Activated CD4-positive, alpha-beta memory T cell treated with anti-CD3 and anti-CD28 coated beads, Interleukin-2, amount 10 ng/mL, durations not matched to agents 7 days and 5 days (primary cell): ENCODE results near the gene PTGR1. TPM values are rescaled to one million over a fixed set of nuclear protein-coding genes. Genes with fewer than 3 reads are reported as not detected.
"Not testable (repeated sequence)": the region's sequence is repeated elsewhere in the genome, so short reads cannot be mapped to it uniquely, and the experiment has no call there.

ENCODE experiments used
- CTCF ChIA-PET: fragments of 350-600 bp; sonication (Branson Sonifier 250); formaldehyde crosslinking; loops from one replicate; lab custom pipeline; 2021; ENCODE audit warnings: antibody characterized with exemption, inconsistent platforms; lab: Charles Lee
- POLR2A ChIA-PET: fragments of 350-600 bp; sonication (Branson Sonifier 250); formaldehyde crosslinking; loops from one replicate; lab custom pipeline; 2021; ENCODE audit warnings: antibody characterized with exemption; lab: Charles Lee
- DNase-seq: peaks from one replicate; pipeline ENCODE4 v3.0.0-alpha.2; 2020
- H3K27ac Mint-ChIP-seq: one replicate; pipeline ENCODE4 v1.8.0; 2021; ENCODE audit warnings: mild to moderate bottlenecking, mixed read lengths
- H3K27me3 Mint-ChIP-seq: one replicate; pipeline ENCODE4 v1.8.0; 2021; ENCODE audit warnings: mixed read lengths
- H3K36me3 Mint-ChIP-seq: one replicate; pipeline ENCODE4 v1.8.0; 2021; ENCODE audit warnings: low read depth, mixed read lengths
- H3K4me1 Mint-ChIP-seq: one replicate; pipeline ENCODE4 v1.8.0; 2021; ENCODE audit warnings: mixed read lengths
- H3K4me3 Mint-ChIP-seq: one replicate; pipeline ENCODE4 v1.8.0; 2021; ENCODE audit warnings: mild to moderate bottlenecking, mixed read lengths
- H3K9me3 Mint-ChIP-seq: one replicate; pipeline ENCODE4 v1.8.0; 2021; ENCODE audit warnings: mixed read lengths
- total RNA-seq, 2 experiments: library from RNA; stranded (reverse); gene quantifications; one replicate each; pipeline ENCODE4 v1.2.3, GENCODE V29; 2021

PTGR1 gene
- total RNA-seq, 2 experiments from 2014 or later = 0.85 to 1.2 TPM

GRCh38 chr9:111631214-111631971 is 31.9 kb upstream of the PTGR1 start, which contains the start of gene DNAJC25:
DNAJC25 (plus strand) TSS chr9:111631334; CDS start chr9:111631408, 74 bp downstream.
- Mint-ChIP-seq H3K27ac (peak within 1 kb of the TSS; percentile 75), H3K27me3 (no peaks in the 10 kb centered on the region), H3K4me1 (peaks cover 38% of the 10 kb centered on the region), H3K9me3 (no peaks in the 10 kb centered on the region), H3K36me3 (peaks cover 15% of the 10 kb centered on the region), H3K4me3 (peak within 1 kb of the TSS; percentile 85)
- peak; percentile 97 for DNase-seq
- POLR2A ChIA-PET = interaction anchor here (0.9 to 2.6 kb wide), 12 partner anchors 10 to 1374 kb away, joined by 3 to 35 read pairs (median 4); partner anchors contain the start of gene GNG10
- CTCF ChIA-PET = interaction anchor here (0.7 to 1.4 kb wide), 4 partner anchors 10 to 443 kb away, joined by 4 to 8 read pairs (median 4); no protein-coding TSS in a partner anchor

DNA sequence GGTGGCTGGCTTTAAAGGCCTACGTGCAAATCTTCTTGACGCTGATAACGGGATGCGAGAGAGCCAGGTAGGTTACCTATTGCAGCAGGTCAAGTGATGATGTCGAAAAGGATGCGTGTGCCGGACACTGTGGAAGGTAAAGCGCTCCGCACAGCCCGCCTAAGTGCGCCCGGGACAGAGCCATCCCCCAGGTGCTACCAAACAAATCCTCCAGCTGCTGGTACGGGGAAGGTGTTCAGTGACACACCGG is 31.4 kb upstream of the PTGR1 start:
- DNase-seq = no peak
- Mint-ChIP-seq H3K9me3 (no peaks in the 10 kb centered on the region), H3K36me3 (peaks cover 15% of the 10 kb centered on the region), H3K27me3 (no peaks in the 10 kb centered on the region), H3K27ac (peak overlapping the region; percentile 75), H3K4me3 (peak overlapping the region; percentile 85), H3K4me1 (peaks cover 36% of the 10 kb centered on the region)
- ChIA-PET CTCF (interaction anchor here (0.7 to 1.4 kb wide), 3 partner anchors 9 to 34 kb away, joined by 4 to 8 read pairs (median 4); no protein-coding TSS in a partner anchor), POLR2A (interaction anchor here (0.9 to 2.6 kb wide), 10 partner anchors 9 to 1373 kb away, joined by 3 to 35 read pairs (median 4); partner anchors contain the start of gene GNG10)

GRCh38 chr9:111630182-111630963 is 30.9 kb upstream of the PTGR1 start:
- H3K4me3 Mint-ChIP-seq = peak overlapping the region; percentile 85
- CTCF ChIA-PET = interaction anchor here (1.4 kb wide), 1 partner anchor 9 kb away, joined by 8 read pairs; no protein-coding TSS in a partner anchor

GRCh38 chr9:111628411-111628810 is 29.0 kb upstream of the PTGR1 start:
- Mint-ChIP-seq H3K4me3 (no peak overlapping the region), H3K4me1 (peaks cover 22% of the 10 kb centered on the region), H3K9me3 (no peaks in the 10 kb centered on the region), H3K36me3 (peaks cover 6% of the 10 kb centered on the region), H3K27ac (no peak overlapping the region), H3K27me3 (peaks cover 4% of the 10 kb centered on the region)
- ChIA-PET CTCF (no interaction called here), POLR2A (no interaction called here)
- no peak for DNase-seq

More at GRCh38 chr9:111630182-111630963, 30.9 kb upstream of the PTGR1 start:
- Mint-ChIP-seq H3K27ac (peak overlapping the region; percentile 75), H3K9me3 (no peaks in the 10 kb centered on the region), H3K36me3 (peaks cover 15% of the 10 kb centered on the region), H3K27me3 (no peaks in the 10 kb centered on the region), H3K4me1 (peaks cover 33% of the 10 kb centered on the region)
- DNase-seq = peak; percentile 17
- POLR2A ChIA-PET = interaction anchor here (0.9 to 2.6 kb wide), 10 partner anchors 9 to 1373 kb away, joined by 3 to 35 read pairs (median 4); partner anchors contain the start of gene GNG10

DNA sequence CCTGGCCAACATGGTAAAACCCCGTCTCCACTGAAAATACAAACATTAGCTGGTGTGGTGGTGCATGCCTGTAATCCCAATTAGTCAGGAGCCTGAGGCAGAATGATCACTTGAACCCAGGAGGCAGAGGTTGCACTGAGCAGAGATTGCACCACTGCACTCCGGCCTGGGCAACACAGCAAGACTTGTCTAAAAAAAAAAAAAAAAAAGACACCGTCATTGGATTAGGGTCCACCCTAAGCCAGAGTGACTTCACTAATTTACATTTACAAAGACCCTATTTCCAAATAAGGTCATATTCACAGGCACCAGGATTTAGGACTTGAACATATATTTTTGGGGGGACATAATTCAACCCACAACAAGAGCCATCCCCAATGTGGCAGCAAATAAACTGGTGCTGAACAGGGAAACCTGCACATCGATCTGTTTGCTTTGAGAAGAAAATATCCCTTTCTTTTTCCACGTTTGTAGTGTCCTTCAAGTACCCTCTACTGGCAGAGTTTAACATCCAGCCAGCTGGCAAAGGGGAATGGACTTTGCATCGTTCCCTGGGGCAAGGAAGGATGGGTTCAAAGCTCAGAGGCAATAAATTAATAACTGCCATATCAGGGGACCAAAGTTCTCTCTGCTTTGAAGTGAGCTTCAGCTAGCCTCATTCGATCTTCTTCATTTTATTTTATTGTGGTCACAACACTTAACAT is 28.0 kb upstream of the PTGR1 start:
- CTCF ChIA-PET = no interaction called here
- no peak for DNase-seq
- Mint-ChIP-seq H3K4me3 (no peak overlapping the region), H3K4me1 (peaks cover 12% of the 10 kb centered on the region), H3K27ac (no peak overlapping the region), H3K36me3 (no peaks in the 10 kb centered on the region), H3K9me3 (no peaks in the 10 kb centered on the region), H3K27me3 (peaks cover 6% of the 10 kb centered on the region)
- POLR2A ChIA-PET = no interaction called here

GRCh38 chr9:111622626-111623025 is 23.2 kb upstream of the PTGR1 start:
- POLR2A ChIA-PET = no interaction called here
- peaks cover 12% of the 10 kb centered on the region for H3K27me3 Mint-ChIP-seq
- H3K27ac Mint-ChIP-seq = no peak overlapping the region
- CTCF ChIA-PET = interaction anchor here (2.1 kb wide), 1 partner anchor 25 kb away, joined by 21 read pairs; no protein-coding TSS in a partner anchor
- H3K4me1 Mint-ChIP-seq = no peaks in the 10 kb centered on the region
- no peak for DNase-seq
- H3K9me3 Mint-ChIP-seq = no peaks in the 10 kb centered on the region
- H3K36me3 Mint-ChIP-seq = no peaks in the 10 kb centered on the region
- H3K4me3 Mint-ChIP-seq = no peak overlapping the region

DNA sequence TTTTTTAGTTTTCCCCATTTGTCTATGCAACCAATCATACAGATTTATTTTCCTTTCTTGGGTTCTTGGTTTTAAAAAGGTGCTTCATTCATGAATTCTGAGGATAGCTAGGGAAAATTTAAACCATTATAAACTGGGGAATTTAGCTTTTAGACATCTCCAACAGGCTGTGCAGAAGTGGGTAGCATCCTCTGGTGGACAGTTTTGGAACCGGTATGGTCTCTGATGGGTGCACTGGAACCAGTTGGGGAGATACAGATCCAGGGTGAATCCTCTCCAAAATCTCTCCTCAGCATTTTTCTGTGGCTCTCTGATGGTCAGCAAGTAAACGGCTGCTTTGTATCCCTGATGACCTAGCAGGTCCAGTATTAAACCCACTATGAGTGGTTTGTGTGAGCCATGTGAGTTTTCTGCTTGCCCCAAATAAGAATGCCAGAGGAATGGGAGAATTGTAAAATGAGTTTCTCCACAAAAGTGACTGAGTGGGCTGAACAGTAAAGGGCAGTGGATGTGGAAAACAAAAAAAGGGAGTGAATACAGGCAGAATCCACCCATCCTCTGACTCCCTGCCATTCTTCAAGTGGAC is 22.5 kb upstream of the PTGR1 start:
- no peak for DNase-seq
- ChIA-PET POLR2A (interaction anchor here (0.7 to 1.1 kb wide), 3 partner anchors 9 to 1789 kb away, joined by 3 to 4 read pairs (median 3); partner anchors contain the start of genes C9orf43, DNAJC25 and POLE3), CTCF (interaction anchor here (0.6 to 2.1 kb wide), 11 partner anchors 9 to 1036 kb away, joined by 3 to 21 read pairs (median 4); partner anchors contain the start of gene DNAJC25)
- no peaks in the 10 kb centered on the region for H3K4me1 Mint-ChIP-seq
- H3K27ac Mint-ChIP-seq = no peak overlapping the region
- no peaks in the 10 kb centered on the region for H3K9me3 Mint-ChIP-seq
- H3K27me3 Mint-ChIP-seq = peaks cover 12% of the 10 kb centered on the region
- no peaks in the 10 kb centered on the region for H3K36me3 Mint-ChIP-seq
- H3K4me3 Mint-ChIP-seq = no peak overlapping the region

DNA sequence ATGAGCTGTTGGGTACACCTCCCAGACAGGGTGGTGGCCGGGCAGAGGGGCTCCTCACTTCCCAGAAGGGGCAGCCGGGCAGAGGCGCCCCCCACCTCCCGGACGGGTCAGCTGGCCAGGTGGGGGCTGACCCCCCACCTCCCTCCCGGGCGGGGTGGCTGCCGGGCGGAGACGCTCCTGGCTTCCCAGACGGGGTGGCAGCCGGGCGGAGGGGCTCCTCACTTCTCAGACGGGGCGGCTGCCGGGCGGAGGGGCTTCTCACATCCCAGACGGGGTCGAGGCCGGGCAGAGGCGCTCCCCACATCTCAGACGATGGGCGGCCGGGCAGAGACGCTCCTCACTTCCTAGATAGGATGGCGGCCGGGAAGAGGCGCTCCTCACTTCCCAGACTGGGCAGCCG is 17.9 kb upstream of the PTGR1 start:
- H3K27ac Mint-ChIP-seq, CTCF ChIA-PET, POLR2A ChIA-PET, DNase-seq, H3K36me3 Mint-ChIP-seq, H3K4me3 Mint-ChIP-seq, H3K4me1 Mint-ChIP-seq, H3K9me3 Mint-ChIP-seq: not testable (repeated sequence)
- H3K27me3 Mint-ChIP-seq = peaks cover 13% of the 10 kb centered on the region

DNA sequence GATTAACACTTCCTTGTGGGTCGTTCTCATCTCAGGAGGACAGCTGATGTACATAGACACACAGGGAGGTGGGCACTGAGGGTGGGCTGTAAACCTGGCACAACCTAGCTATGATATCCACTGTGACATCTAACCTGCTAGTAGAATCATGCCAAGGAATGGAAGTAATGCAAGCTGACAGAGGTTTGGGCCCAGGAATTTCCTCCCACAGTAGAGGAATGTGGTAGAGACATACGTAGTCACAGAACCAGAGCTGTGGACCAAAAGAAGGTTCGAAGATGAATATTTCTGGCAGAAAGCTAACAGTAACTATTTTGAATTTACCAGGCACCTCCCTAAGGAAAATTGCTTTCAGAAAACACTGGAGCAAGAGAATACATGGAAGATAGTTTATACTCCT is 16.5 kb upstream of the PTGR1 start:
- ChIA-PET POLR2A (no interaction called here), CTCF (interaction anchor here (1.0 kb wide), 1 partner anchor 10 kb away, joined by 3 read pairs; no protein-coding TSS in a partner anchor)
- Mint-ChIP-seq H3K36me3 (no peaks in the 10 kb centered on the region), H3K27ac (no peak overlapping the region), H3K4me1 (no peaks in the 10 kb centered on the region), H3K4me3 (no peak overlapping the region), H3K9me3 (no peaks in the 10 kb centered on the region), H3K27me3 (peaks cover 10% of the 10 kb centered on the region)
- no peak for DNase-seq

GRCh38 chr9:111613436-111614040 is 14.1 kb upstream of the PTGR1 start:
- Mint-ChIP-seq H3K27ac (no peak overlapping the region), H3K27me3 (peaks cover 19% of the 10 kb centered on the region), H3K4me3 (no peak overlapping the region), H3K4me1 (no peaks in the 10 kb centered on the region), H3K36me3 (no peaks in the 10 kb centered on the region), H3K9me3 (no peaks in the 10 kb centered on the region)
- CTCF ChIA-PET = interaction anchor here (1.6 kb wide), 1 partner anchor 8 kb away, joined by 3 read pairs; no protein-coding TSS in a partner anchor
- POLR2A ChIA-PET = no interaction called here
- DNase-seq = no peak

- H3K36me3 Mint-ChIP-seq = no peaks in the 10 kb centered on the region
- H3K27me3 Mint-ChIP-seq = peaks cover 23% of the 10 kb centered on the region
- H3K9me3 Mint-ChIP-seq = no peaks in the 10 kb centered on the region
- CTCF ChIA-PET = no interaction called here
- DNase-seq = no peak
- no peaks in the 10 kb centered on the region for H3K4me1 Mint-ChIP-seq
- H3K4me3 Mint-ChIP-seq = no peak overlapping the region
- POLR2A ChIA-PET = no interaction called here
- H3K27ac Mint-ChIP-seq = no peak overlapping the region
Measured at GRCh38 chr9:111610845-111611244, 11.4 kb upstream of the PTGR1 start.

GRCh38 chr9:111610149-111610548 is 10.7 kb upstream of the PTGR1 start:
- ChIA-PET POLR2A (no interaction called here), CTCF (no interaction called here)
- H3K9me3 Mint-ChIP-seq = no peaks in the 10 kb centered on the region
- peaks cover 25% of the 10 kb centered on the region for H3K27me3 Mint-ChIP-seq
- H3K36me3 Mint-ChIP-seq = no peaks in the 10 kb centered on the region
- no peak for DNase-seq
- no peaks in the 10 kb centered on the region for H3K4me1 Mint-ChIP-seq
- no peak overlapping the region for H3K27ac Mint-ChIP-seq
- no peak overlapping the region for H3K4me3 Mint-ChIP-seq
